Activated T-cell treated with anti-CD3 and anti-CD28 coated beads, Interleukin-2, amount 50 U/mL, for 1 hour (primary cell): ENCODE results near the gene SLC34A3.
"Not testable (repeated sequence)": the region's sequence is repeated elsewhere in the genome, so short reads cannot be mapped to it uniquely, and the experiment has no call there.

Experiments
- DNase-seq: peaks from one replicate; pipeline ENCODE4 v3.0.0-alpha.2; 2020

Gene SLC34A3

DNA sequence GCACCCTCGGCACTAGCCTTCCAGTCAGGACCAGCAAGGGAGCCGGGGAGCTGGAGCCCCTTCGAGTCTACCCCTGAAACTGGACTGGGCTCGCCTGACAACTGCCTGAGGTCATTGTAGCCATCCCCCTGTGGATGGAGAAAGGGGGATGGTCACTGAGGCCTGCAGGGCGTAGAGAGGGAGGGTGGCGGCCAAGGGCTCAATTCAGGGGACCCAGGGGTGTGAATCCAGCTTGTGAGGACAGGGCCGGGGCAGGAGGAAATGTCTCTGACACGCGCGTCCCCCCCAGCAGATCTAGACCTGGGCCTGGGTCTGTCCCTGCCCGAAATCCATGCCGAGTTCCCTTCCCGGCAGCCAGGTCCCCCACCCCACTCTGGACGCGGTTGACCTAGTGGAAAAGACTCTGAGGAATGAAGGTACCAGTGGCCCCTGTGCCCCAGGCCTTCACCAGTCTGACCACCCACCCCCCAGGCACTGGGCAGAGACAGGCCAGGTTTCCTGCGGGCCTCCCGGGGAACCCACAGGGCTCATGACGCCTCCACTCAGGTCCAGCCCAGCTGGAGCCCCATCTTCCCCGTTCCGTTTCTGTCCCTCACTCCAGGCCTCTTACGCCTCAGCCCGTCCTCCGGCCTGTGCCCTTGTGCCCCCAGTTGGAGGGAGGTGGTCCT, 805 bp downstream of the SLC34A3 start:
- no peak for DNase-seq

DNA sequence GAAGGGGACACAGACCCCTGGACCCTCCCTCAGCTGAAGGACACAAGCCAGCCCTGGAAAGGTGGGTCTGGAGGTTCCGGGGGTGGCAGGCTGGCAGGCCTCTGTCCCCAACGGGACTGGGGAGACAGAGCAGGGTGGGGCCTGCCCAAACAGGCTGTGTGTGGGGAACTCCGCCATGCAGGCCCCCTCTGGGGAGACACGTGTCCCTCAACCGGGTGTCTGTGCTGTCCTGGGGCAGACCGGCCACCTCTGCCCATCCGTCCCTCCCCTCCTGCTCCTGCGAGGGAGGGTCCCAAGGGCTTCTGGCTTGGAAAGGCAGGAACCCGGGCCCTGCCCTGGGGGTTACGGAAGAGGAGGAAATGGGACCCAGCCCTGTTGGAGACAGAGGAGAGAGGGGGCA, 1.4 kb downstream of the SLC34A3 start:
- no peak for DNase-seq

GRCh38 chr9:137232510-137232909, 1.8 kb downstream of the SLC34A3 start:
- no peak for DNase-seq

DNA sequence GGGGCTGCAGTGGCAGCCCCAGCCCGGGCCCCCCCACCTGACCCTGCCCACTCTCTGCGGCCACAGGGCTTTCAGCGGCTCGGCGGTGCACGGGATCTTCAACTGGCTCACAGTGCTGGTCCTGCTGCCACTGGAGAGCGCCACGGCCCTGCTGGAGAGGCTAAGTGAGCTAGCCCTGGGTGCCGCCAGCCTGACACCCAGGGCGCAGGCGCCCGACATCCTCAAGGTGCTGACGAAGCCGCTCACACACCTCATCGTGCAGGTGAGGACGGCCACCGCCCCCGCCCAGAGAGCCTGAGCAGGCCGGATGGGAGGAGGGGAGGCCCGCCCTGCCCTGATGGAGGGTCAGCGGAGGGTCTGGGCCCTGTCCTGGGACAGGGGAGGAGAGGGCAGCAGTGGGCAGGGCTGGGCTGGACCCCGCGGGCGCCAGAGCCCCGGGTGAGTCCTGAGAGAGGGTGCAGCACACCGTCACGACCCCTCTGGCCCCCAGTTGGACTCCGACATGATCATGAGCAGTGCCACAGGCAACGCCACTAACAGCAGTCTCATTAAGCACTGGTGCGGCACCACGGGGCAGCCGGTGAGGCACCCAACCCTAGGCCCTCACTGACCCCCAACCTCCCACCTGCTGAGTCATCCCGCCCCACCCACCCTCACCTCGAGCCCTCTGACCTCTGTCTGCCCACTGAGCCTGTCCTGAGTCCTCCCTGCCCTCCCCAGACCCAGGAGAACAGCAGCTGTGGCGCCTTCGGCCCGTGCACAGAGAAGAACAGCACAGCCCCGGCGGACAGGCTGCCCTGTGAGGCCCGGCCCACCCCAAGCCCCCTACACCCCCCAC, 2.7 kb downstream of the SLC34A3 start:
- no peak for DNase-seq

- DNase-seq = no peak
Observed at GRCh38 chr9:137234055-137234697, 3.5 kb downstream of the SLC34A3 start.

DNA sequence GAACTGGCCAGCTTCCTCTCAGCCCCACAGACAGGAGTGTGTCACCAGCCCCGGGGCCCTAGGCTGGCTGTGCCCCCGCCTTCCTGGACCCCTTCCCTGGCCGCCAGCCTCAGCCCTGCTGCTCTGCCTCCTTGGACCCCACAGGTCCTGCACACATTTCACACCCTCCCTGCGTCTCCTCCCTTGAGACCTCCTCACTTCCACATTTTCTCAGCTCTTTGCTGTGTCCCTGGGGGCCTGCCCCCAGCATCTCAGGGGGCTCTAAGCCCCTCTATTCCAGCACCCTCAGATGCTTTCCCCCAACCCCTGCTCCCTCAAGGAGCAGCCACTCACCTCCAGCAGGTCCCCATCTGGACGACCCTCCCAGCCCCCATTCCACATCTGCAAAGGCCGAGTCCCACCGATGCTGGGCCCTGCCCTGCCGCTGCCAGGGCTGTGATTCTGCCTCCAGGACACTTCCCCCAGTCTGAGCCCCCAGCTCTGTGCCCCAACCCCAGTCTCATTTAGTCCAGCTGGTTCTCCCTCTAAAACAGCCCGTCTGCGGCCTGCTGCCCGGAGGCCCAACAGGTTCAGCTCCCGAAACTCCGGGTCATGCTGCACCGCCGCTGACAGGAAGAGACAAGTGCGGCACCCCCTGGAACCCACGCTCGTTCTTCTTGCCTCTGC, 4.2 kb downstream of the SLC34A3 start:
- no peak for DNase-seq

GRCh38 chr9:137235424-137236237, 4.9 kb downstream of the SLC34A3 start:
- no peak for DNase-seq

- peak; percentile 94 for DNase-seq
Observed at GRCh38 chr9:137236238-137236935, 5.7 kb downstream of the SLC34A3 start.

- no peak for DNase-seq
Observed at GRCh38 chr9:137236936-137237421, 6.3 kb downstream of the SLC34A3 start.

DNA sequence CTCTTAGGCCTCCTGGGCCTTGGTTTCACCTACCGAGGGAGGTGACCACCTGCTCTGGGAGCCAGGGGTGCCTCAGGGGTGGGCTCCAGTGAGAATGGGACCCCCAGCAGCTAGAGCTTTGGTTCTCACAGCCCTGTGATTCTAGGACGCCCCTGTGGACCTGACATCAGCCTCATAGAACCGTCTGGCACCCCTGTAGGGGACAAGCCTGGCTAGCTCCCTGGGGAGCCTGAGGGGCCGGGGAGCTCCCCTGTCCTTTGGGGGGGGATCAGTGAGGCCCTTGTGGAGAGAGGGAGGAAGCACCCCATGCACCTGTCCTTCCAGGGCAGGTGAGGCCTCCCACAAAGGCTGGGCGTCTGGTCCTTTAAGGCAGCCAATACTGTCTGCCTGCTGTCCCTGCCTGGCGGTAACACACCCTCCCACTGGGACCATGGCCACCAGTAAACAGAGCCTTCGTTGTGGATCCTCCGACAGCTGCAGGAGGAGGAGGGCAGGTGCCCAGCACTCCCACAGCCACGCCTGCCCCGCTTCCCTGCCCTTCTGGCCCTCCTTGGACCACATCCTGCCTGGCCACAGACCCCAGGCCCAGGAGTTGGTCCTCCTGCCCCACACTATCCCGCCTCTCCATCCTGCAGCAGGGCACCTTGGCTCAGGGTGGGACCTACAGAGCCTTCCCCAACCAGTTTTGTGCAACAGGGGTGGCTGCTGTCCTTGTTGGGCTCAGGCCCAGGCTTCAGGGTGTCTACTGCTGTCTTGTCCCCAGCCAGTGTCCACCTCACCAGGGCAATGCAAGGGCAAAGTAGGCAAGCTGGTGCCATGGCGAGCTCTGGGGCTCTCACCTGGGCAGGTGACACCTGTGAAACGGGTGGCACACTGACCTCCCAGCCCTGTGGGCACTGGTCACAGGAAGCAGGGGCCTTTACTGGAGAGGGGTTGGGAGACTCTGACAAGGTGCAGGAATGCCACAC, 7.3 kb downstream of the SLC34A3 start:
- DNase-seq = no peak

GRCh38 chr9:137239541-137240200, 9.0 kb downstream of the SLC34A3 start:
- DNase-seq = not testable (repeated sequence)

DNA sequence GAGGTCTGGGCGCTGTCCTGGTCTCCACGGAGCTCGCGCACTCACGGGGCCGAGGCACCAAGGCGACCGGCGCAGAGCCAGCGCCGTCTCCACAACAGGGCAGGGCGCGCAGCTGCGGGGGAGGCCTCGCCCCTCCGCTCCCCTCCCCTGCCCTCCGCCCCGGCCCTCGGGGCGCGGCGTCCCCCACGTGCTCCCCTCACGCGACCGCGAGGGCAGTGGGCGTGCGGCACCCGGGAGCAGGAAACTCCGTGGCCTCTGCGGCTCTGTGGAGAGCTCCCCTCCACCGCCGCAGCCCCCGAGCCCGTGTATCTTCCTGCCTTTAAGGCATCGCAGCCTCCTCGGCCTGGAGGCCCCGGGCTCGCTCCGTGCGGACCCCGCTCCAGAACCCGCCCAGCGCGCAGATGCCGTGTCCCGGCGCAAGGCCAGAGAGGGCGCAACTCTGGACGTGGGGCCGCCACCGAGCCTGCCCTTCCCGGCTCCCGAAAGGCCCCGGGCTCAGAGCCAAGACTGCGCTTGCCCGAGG, 9.7 kb downstream of the SLC34A3 start:
- no peak for DNase-seq

GRCh38 chr9:137240841-137241489, 10.3 kb downstream of the SLC34A3 start, which contains the start of gene TUBB4B:
TUBB4B (plus strand) TSS chr9:137241287; CDS start chr9:137241361, 74 bp downstream.
- peak; percentile 95 for DNase-seq

- peak; percentile 80 for DNase-seq
Observed at GRCh38 chr9:137241490-137242268, 11.0 kb downstream of the SLC34A3 start.

- DNase-seq = no peak
Observed at GRCh38 chr9:137242269-137243203, 11.8 kb downstream of the SLC34A3 start.

DNA sequence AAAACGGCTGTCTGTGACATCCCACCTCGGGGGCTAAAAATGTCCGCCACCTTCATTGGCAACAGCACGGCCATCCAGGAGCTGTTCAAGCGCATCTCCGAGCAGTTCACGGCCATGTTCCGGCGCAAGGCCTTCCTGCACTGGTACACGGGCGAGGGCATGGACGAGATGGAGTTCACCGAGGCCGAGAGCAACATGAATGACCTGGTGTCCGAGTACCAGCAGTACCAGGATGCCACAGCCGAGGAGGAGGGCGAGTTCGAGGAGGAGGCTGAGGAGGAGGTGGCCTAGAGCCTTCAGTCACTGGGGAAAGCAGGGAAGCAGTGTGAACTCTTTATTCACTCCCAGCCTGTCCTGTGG, 12.5 kb downstream of the SLC34A3 start:
- DNase-seq = not testable (repeated sequence)
